ENCODE measurements around the gene ARPC5. TPM values are rescaled to one million over a fixed set of nuclear protein-coding genes. Genes with fewer than 3 reads are reported as not detected.

Gene ARPC5
- total and polyA plus RNA-seq, 10 of the 15 experiments (the other 5 are each of a cell fraction or from before 2014, with no cell fraction given) = 238 to 784 (median 309) TPM

DNA sequence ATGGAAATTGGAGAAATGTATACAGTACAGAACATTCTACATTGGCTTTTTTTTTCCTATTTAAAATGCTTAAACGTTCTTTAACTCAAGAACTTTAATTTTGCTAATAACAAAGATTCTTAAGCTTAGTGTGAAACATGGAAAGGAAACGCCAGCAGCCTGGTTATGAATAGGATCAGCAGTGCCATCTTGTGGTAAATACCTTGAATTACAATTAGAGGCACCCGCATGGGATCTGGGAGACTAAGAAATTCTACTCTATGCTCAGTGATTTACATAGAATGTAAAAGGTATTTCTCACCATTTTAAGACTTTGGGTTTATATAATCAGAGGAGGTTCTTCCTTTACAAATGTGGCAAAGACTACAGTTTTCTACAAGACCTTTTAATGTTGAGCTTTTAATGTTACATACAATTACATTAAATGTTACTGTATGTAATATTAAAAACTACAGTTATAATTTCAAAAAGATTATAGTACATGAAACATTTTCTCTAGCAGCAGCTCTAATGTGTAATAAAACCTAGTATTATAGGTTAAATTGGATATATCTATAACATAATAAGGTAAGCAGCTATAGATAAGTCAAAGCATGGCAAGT is 49.6 kb upstream of the ARPC5 start:
- in situ Hi-C loops (cut with MboI) (no loop called here), intact Hi-C loops (cut with micrococcal nuclease; ENCODE audit: unreplicated experiment) (loop anchor here (1.0 to 10.0 kb wide), 5 partner anchors 30 to 403 kb away; partner anchors contain the start of genes RGL1 and SMG7)
- Histone ChIP-seq H3K27ac (ENCODE audit: control insufficient read depth, insufficient read depth) (no peak overlapping the region), H3K4me3 (no peak overlapping the region), H3K4me1 (ENCODE audit: control insufficient read depth, insufficient read depth, low read length) (0 out of 2 replicates have a peak, but pooled peaks cover 2% of the 10 kb centered on the region), H4K20me1 (ENCODE audit: control insufficient read depth, insufficient read depth) (no peaks in the 10 kb centered on the region), H3K27me3 (replicated peaks in 1 of 2; ENCODE audit: control insufficient read depth in 2 of 2, insufficient read depth in 2 of 2, low read length in 1 of 2) (no peaks in the 10 kb centered on the region), H3K9ac (ENCODE audit: control insufficient read depth, insufficient read depth, low read length) (no peak overlapping the region), H3K79me2 (ENCODE audit: control insufficient read depth, insufficient read depth, low read length) (no peaks in the 10 kb centered on the region), H2AFZ (ENCODE audit: control insufficient read depth, low read depth, low read length) (no peak overlapping the region), H3K9me3 (replicated peaks; ENCODE audit: control insufficient read depth, insufficient read depth, low read length) (no peaks in the 10 kb centered on the region), H3K36me3 (ENCODE audit: control insufficient read depth in 2 of 2, insufficient read depth in 2 of 2, low read length in 1 of 2) (no peaks in the 10 kb centered on the region), H3K4me2 (ENCODE audit: control insufficient read depth, insufficient read depth) (no peak overlapping the region)
- ChIA-PET SMC1A (ENCODE audit: uncharacterized antibody, unreplicated experiment) (interaction anchor here (0.6 to 5.8 kb wide), 50 partner anchors 9 to 723 kb away, joined by 3 to 128 read pairs (median 4); partner anchors contain the start of gene APOBEC4), CTCF (interaction anchor here (0.6 to 9.1 kb wide), 78 partner anchors 10 to 741 kb away, joined by 3 to 199 read pairs (median 5); partner anchors contain the start of genes APOBEC4, RGL1 and SMG7), POLR2A (interaction anchor here (0.6 to 1.8 kb wide), 7 partner anchors 10 to 247 kb away, joined by 3 to 8 read pairs (median 4); no protein-coding TSS in a partner anchor), RAD21 (ENCODE audit: unreplicated experiment) (interaction anchor here (0.6 to 5.1 kb wide), 30 partner anchors 9 to 1069 kb away, joined by 3 to 101 read pairs (median 4); partner anchors contain the start of genes APOBEC4 and EDEM3)
- DNase-seq (ENCODE audit: low read depth, low spot score) = peak; percentile 11
- 1% methylated on average over 3 of the region's 3 CpGs for WGBS (ENCODE audit: insufficient coverage, insufficient replicate concordance, low lambda C conversion rate, missing lambda C conversion rate)
- peak; percentile 84 for FAIRE-seq
- no TSS peak for BruUV-seq (replicated peaks)
- ATAC-seq = peak; percentile 75
- TF ChIP-seq TARDBP (IDR thresholded peaks at IDR 0.05; ENCODE audit: borderline replicate concordance) (no peak), MEF2B (IDR thresholded peaks at IDR 0.05; ENCODE audit: partially characterized antibody, poor library complexity, severe bottlenecking) (no peak), ZBED1 (IDR thresholded peaks at IDR 0.05; ENCODE audit: borderline replicate concordance) (no peak), CREM (IDR thresholded peaks at IDR 0.05; ENCODE audit: low read depth) (no peak), GATAD2B (conservative IDR thresholded peaks at IDR 0.05; ENCODE audit: low read depth) (no peak), YBX1 (IDR thresholded peaks at IDR 0.05) (no peak), RUNX3 (IDR thresholded peaks at IDR 0.05; ENCODE audit: low read length) (0 out of 2 replicates have a peak, but pooled peaks have one; percentile 10), RAD51 (IDR thresholded peaks at IDR 0.05) (no peak), SMAD5 (IDR thresholded peaks at IDR 0.05; ENCODE audit: low read depth) (no peak), NFYB (IDR thresholded peaks at IDR 0.05; ENCODE audit: insufficient read depth, low read depth, low read length) (no peak), BCL3 (IDR thresholded peaks at IDR 0.05; ENCODE audit: borderline replicate concordance, insufficient read depth, low read depth, low read length, poor library complexity, severe bottlenecking) (no peak), EED (IDR thresholded peaks at IDR 0.05; ENCODE audit: low read depth) (no peak), RAD21 (IDR thresholded peaks at IDR 0.05; ENCODE audit: insufficient read depth, low read depth, low read length) (peak; percentile 81), HCFC1 (IDR thresholded peaks at IDR 0.05; ENCODE audit: low read length) (no peak), PAX5 (IDR thresholded peaks at IDR 0.05; ENCODE audit: borderline replicate concordance, low read depth, low read length) (no peak), CHD2 (IDR thresholded peaks at IDR 0.05; ENCODE audit: borderline replicate concordance, low read depth, low read length) (no peak), JUND (IDR thresholded peaks at IDR 0.05; ENCODE audit: low read depth, low read length) (no peak), SUPT20H (IDR thresholded peaks at IDR 0.05; ENCODE audit: borderline replicate concordance, control insufficient read depth, low read depth, low read length) (no peak), SIX5 (IDR thresholded peaks at IDR 0.05; ENCODE audit: low read depth, low read length, severe bottlenecking) (no peak), CEBPB (IDR thresholded peaks at IDR 0.05; ENCODE audit: borderline replicate concordance in 1 of 2, low read depth in 2 of 2, low read length in 2 of 2) (no peak), KDM1A (IDR thresholded peaks at IDR 0.05; ENCODE audit: borderline replicate concordance) (no peak), SMC3 (IDR thresholded peaks at IDR 0.05; ENCODE audit: borderline replicate concordance, low read length) (peak; percentile 80), POLR2AphosphoS2 (IDR thresholded peaks at IDR 0.05; ENCODE audit: low read depth, low read length) (no peak), ZNF274 (IDR thresholded peaks at IDR 0.05; ENCODE audit: insufficient read depth, insufficient read length) (no peak)
- TF ChIP-seq, protein P1, sequence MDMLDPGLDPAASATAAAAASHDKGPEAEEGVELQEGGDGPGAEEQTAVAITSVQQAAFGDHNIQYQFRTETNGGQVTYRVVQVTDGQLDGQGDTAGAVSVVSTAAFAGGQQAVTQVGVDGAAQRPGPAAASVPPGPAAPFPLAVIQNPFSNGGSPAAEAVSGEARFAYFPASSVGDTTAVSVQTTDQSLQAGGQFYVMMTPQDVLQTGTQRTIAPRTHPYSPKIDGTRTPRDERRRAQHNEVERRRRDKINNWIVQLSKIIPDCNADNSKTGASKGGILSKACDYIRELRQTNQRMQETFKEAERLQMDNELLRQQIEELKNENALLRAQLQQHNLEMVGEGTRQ (IDR thresholded peaks at IDR 0.05; ENCODE audit: borderline replicate concordance, low read depth, low read length) = no peak

Measured in GM12878 (cell line).